Hippocampal formation (tissue), 2 donors: ENCODE data around the gene RPS6KA1.
"Not testable (repeated sequence)": the region's sequence is repeated elsewhere in the genome, so short reads cannot be mapped to it uniquely, and the experiment has no call there.

ENCODE experiments used
- DNase-seq, 2 donors: peaks; one replicate each; lab custom pipeline; 2025; lab: John Stamatoyannopoulos, UW

Gene RPS6KA1

DNA sequence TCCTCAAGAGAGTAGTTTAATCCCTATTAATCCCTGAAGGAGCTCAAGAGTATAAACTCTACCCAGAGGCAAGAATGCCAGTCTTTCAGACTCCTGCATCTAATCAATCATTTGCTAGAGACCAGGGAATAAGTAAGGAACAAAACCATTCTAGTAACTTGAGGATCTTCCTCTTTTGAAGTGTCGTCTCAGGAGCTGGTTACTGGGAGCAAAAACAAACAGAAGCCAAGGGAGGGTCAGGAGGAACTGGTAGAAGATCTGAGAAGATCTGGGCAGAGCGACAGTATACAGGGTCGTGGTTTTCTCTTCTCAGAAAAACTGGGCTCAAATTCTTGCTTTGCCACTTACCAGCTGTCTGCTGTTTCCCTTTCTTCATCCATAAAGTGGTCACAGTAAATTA is 69.3 kb downstream of the RPS6KA1 start:
- peak in 1 of 2 donors; percentile 19 for DNase-seq

DNA sequence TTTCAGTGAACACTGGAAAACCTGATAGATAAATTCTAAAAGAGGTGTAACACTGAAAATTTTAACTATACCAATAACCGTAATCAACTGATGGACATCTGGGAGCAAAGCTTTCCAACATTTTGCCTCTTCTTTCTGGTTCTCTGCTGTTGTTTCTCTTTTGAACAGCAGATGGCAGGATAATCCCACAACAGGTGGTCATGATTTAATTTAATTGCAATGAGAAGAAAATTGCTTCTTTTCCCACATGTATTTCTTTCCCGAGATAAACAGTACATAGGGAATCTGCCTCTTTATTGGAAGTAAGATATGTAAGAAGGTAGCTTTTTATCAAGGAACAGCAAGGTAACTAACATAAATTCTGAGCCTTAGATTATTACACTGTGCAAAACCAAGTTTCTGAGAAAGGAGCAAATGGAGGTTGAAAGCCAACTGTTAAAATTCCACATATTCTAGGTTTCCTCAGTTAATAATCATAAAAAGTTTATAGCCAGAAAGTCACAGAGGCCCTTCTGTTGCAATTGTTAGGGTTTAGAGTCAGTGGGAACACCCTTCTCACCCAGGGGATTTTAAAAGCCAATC is 72.9 kb downstream of the RPS6KA1 start:
- DNase-seq: peak in 1 of 2 donors; percentile 61

DNA sequence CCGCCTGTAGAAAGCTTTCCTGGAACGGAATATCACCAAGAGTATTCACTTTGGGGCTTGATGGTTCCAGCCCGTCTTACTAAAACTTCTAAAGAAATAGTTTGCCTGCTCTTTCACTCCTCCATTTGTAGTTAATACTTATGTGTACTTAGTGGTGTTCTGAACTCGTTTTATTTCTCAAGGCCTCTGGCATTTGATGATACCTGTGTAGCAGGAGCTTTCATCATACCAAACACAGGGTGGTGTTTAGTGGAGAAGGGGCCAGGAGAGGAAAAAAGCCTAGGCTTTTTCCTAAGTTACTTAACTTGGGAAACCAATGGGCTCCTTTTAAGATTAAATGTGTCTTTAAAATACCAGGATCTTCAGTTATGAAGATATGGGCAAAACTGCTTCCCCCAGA is 74.3 kb downstream of the RPS6KA1 start:
- DNase-seq: no peak

DNA sequence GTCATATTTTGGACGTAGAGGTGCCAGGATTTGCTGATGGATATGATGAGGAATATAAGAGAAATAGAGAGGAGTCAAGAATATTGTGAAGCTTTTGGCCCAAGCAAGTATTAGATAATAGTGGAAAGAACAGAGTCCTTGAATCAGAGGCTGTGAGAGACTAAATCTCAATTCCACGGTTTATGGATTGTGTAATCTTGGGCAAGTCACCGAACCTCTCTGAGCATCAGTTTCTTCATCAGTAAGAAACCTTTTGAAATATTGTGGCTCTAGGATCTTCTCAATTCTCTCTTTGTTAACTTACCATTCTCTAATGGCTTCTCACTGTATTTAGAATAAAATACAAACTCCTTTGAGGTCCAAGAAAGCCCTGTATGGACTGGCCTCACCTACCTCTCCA is 77.6 kb downstream of the RPS6KA1 start:
- no peak for DNase-seq

DNA sequence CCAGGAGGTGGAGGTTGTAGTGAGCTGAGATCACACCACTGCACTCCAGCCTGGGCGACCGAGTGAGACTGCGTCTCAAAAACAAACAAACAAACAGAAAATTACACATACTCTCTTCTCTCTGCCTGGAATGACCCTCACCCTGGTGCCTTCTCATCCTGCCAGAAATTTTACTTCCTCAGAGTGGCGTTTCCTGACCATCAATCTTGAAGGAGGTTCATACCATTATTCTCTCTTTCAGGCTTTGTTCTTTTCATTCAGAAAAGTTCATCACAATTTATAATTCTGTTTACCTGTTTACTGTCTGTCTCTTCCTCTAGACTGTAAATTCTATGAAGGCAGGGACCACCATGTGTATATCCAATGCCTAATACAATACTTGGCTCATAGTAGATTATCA is 79.3 kb downstream of the RPS6KA1 start:
- no peak for DNase-seq

DNA sequence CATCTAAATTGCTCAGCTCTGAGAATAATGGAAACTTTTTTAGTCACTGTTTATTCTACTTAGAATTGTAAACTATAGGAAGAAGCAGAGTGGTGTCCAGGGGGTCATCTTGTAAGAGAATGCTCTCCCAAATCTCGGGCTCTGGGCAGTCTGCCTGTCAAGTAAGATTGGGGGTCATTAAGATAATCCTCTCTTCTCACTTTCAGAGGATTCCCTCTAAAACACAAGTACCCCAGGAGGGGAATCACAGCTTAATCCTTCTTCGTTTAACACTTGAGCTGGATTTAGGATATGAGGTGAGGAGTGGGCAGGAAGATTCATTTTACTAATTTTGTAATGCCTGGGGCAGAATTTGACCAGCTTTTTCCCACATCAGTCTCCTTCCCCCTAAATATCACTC is 81.2 kb downstream of the RPS6KA1 start:
- DNase-seq: no peak

DNA sequence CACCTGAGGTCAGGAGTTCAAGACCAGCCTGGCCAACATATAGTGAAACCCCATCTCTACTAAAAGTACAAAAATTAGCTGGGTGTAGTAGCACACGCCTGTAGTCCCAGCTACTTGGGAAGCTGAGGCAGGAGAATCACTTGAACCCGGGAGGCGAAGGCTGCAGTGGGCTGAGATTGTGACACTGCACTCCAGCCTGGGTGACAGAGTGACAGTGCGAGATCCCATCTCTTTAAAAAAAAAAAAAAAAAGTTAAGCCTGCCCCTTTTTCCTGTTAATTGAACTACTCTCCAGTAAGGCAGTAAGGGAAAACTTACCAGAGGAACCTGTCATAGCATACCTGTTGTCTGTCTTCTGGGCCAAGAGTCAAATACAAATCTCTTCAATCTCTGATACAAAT is 83.1 kb downstream of the RPS6KA1 start:
- DNase-seq: not testable (repeated sequence)

DNA sequence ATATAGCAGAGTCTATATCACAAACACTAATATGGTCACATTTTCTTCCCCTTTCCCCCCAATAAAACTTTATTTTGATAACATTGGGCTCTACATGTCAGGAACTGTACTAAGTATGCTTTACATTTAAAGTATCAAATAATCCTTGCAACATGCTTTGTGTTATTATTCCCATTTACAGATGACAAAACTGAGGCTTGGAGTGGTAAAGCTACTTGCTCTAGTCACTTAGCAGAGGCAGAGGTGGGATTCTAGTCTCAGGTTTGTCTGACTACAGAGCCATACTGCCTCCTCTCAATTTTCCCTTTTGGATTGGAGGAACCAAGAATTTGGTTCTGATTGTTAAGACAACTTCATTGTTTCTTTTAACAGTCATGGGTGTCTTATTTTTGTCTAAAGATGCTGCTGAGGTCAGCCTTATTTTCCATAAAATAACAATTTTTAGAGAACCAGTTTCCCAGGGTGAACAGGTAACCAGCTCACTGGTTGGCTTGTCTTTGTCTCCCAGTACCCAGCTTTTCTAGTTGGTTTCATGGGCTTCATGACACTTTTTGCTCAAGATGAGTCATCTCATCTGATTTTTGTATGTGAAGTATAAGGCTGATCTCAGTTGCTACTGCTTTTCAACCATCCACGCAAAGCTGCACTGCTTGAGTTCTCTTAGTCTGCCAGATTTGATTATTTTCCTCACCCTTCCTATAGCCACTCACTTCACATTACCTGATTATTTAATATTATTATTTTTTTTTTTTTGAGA is 85.3 kb downstream of the RPS6KA1 start:
- DNase-seq: no peak

DNA sequence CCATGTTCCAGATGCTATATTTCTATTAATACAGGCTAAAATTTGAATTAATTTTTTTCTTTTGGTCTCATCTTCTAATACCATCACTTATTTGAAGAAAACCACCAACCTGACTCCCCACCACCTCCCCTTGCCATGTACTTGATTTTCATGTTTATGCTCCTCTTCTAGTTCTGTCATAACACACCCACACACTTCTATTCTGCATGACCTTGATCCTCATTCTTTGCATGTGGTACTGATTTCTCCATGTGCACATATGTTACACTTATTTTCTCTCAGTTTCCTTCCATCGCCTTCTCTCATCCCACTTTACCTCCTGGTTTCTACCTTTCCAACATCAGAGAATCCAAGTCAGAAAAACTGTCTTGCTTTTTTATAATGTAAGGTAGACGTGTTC is 87.3 kb downstream of the RPS6KA1 start:
- DNase-seq: no peak

DNA sequence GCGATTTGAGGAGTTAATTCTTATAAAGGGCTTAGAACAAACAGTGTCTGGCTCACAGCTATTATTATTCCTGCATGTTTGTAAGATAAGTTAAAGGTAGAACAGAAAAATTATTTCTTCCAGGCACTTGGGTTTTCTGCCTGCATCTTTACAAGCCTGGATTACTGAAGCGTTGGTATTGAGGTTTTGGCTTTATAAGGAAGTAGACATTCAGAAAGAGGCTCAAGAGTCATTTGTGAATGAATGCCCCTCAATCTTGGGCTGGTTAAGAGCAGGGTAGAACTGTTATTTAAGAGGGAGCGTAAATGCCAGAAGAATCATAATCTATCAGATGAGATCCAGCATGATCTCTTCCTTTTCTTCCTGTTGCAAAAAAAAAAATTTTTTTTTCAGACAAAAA is 89.0 kb downstream of the RPS6KA1 start:
- no peak for DNase-seq
